Mesothelial cell of epicardium (in vitro differentiated cells): ENCODE data around the gene TMEM271. TPM values are rescaled to one million over a fixed set of nuclear protein-coding genes. Genes with fewer than 3 reads are reported as not detected.

Experiments
- DNase-seq, 2 experiments: peaks; one replicate each; pipeline ENCODE4 v3.0.0; 2021; ENCODE audit warnings: low spot score in 2 of 2; ENCODE audit not compliant: unreplicated experiment in 2 of 2
- H3K27ac Mint-ChIP-seq: 2 replicates; pipeline ENCODE4 v1.8.0; 2021; ENCODE audit warnings: mixed read lengths
- H3K27me3 Mint-ChIP-seq: 2 replicates; pipeline ENCODE4 v1.8.0; 2021; ENCODE audit warnings: low read depth, mixed read lengths
- H3K36me3 Mint-ChIP-seq: 2 replicates; pipeline ENCODE4 v1.8.0; 2021; ENCODE audit warnings: mixed read lengths
- H3K4me1 Mint-ChIP-seq: 2 replicates; pipeline ENCODE4 v1.8.0; 2021; ENCODE audit warnings: mixed read lengths
- H3K4me3 Mint-ChIP-seq: 2 replicates; pipeline ENCODE4 v1.8.0; 2021; ENCODE audit warnings: mild to moderate bottlenecking, moderate library complexity, mixed read lengths
- H3K9me3 Mint-ChIP-seq: 2 replicates; pipeline ENCODE4 v1.8.0; 2021; ENCODE audit warnings: mixed read lengths
- total RNA-seq: library from RNA; stranded (reverse); gene quantifications from 3 replicates; pipeline ENCODE4 v1.2.1, GENCODE V29; 2021
- TF ChIP-seq, protein P1 (sequence below): fragments of 200-600 bp; sonication (generic); IDR thresholded peaks from one replicate; pipeline ENCODE4 v1.5.0; 2021; ENCODE audit warnings: antibody characterized with exemption; ENCODE audit not compliant: unreplicated experiment

TMEM271 gene
- total RNA-seq, 1 donor from 2014 or later, result not detected

DNA sequence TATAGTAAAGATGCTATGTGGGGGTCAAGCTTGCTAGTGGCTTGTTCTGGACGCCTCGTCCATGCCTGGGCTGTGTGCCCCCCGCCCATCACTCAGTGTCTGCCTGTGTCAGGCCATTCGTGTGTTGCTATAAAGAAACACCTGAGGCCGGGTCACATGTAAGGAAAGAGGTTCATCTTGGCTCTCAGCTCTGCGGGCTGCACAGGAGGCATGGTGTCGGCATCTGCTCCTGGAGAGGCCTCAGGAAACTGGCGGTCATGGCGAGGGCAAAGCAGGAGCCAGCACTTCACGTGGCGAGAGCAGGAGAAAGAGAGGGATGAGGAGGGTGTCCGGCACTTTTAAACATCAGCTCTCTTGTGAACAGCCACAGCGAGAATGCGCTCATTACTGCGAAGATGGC is 51.9 kb downstream of the TMEM271 start:
- Mint-ChIP-seq H3K9me3 (no peaks in the 10 kb centered on the region), H3K36me3 (peaks cover 45% of the 10 kb centered on the region), H3K27ac (no peak overlapping the region), H3K4me1 (no peaks in the 10 kb centered on the region), H3K27me3 (no peaks in the 10 kb centered on the region), H3K4me3 (no peak overlapping the region)
- no peak for DNase-seq
- TF ChIP-seq, protein P1, sequence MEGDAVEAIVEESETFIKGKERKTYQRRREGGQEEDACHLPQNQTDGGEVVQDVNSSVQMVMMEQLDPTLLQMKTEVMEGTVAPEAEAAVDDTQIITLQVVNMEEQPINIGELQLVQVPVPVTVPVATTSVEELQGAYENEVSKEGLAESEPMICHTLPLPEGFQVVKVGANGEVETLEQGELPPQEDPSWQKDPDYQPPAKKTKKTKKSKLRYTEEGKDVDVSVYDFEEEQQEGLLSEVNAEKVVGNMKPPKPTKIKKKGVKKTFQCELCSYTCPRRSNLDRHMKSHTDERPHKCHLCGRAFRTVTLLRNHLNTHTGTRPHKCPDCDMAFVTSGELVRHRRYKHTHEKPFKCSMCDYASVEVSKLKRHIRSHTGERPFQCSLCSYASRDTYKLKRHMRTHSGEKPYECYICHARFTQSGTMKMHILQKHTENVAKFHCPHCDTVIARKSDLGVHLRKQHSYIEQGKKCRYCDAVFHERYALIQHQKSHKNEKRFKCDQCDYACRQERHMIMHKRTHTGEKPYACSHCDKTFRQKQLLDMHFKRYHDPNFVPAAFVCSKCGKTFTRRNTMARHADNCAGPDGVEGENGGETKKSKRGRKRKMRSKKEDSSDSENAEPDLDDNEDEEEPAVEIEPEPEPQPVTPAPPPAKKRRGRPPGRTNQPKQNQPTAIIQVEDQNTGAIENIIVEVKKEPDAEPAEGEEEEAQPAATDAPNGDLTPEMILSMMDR, result no peak

Other genes with a start within 250 kb of the TMEM271 start
- 28.1 to 32.5 TPM (median 29.8 TPM) in 3 replicates for gene ZNF141, start 238.5 kb downstream of the TMEM271 start, total RNA-seq
- 55.9 to 56.9 TPM (median 56.0 TPM) in 3 replicates for gene ZNF721, start 77.1 kb downstream of the TMEM271 start, total RNA-seq
- gene PIGG, start 77.1 kb downstream of the TMEM271 start, total RNA-seq, result 89.7 to 95.7 TPM (median 91.0 TPM) in 3 replicates
- 9.0 to 12.0 TPM (median 11.6 TPM) in 3 replicates for gene PDE6B, start 49.3 kb upstream of the TMEM271 start, total RNA-seq
- 194 to 212 TPM (median 197 TPM) in 3 replicates for gene ATP5ME, start 98.0 kb upstream of the TMEM271 start, total RNA-seq
- 25.0 to 32.1 TPM (median 32.0 TPM) in 3 replicates for gene MYL5, start 98.2 kb upstream of the TMEM271 start, total RNA-seq
- gene SLC49A3, start 112.9 kb upstream of the TMEM271 start, total RNA-seq, result 10.5 to 13.4 TPM (median 11.6 TPM) in 3 replicates
- gene PCGF3, start 129.5 kb upstream of the TMEM271 start, total RNA-seq, result 88.1 to 93.4 TPM (median 90.9 TPM) in 3 replicates
- gene CPLX1, start 249.8 kb upstream of the TMEM271 start, total RNA-seq, result 4.5 to 4.7 TPM (median 4.6 TPM) in 3 replicates